Glutamatergic neuron (in vitro differentiated cells): ENCODE results near the gene KMT2D. TPM values are rescaled to one million over a fixed set of nuclear protein-coding genes. Genes with fewer than 3 reads are reported as not detected.

Experiments
- DNase-seq: peaks from one replicate; pipeline ENCODE4 v3.0.0; 2022
- H3K27ac Mint-ChIP-seq: one replicate; pipeline ENCODE4 v1.8.0; 2020; ENCODE audit warnings: mild to moderate bottlenecking, mixed read lengths, inconsistent platforms; ENCODE audit not compliant: unreplicated experiment
- H3K27me3 Mint-ChIP-seq: one replicate; pipeline ENCODE4 v1.8.0; 2020; ENCODE audit warnings: mild to moderate bottlenecking, moderate library complexity, mixed read lengths, inconsistent platforms; ENCODE audit not compliant: unreplicated experiment
- H3K36me3 Mint-ChIP-seq: one replicate; pipeline ENCODE4 v1.8.0; 2020; ENCODE audit warnings: mild to moderate bottlenecking, mixed read lengths, inconsistent platforms; ENCODE audit not compliant: unreplicated experiment
- H3K4me1 Mint-ChIP-seq: one replicate; pipeline ENCODE4 v1.8.0; 2020; ENCODE audit warnings: mild to moderate bottlenecking, low read depth, mixed read lengths, inconsistent platforms; ENCODE audit not compliant: unreplicated experiment
- H3K4me3 Mint-ChIP-seq: one replicate; pipeline ENCODE4 v1.8.0; 2020; ENCODE audit warnings: mild to moderate bottlenecking, mixed read lengths, inconsistent platforms; ENCODE audit not compliant: unreplicated experiment
- H3K9me3 Mint-ChIP-seq: one replicate; pipeline ENCODE4 v1.8.0; 2020; ENCODE audit warnings: mild to moderate bottlenecking, moderate library complexity, mixed read lengths, inconsistent platforms; ENCODE audit not compliant: unreplicated experiment
- CTCF ChIP-seq: fragments of 200-600 bp; sonication (generic); IDR thresholded peaks from one replicate; pipeline ENCODE4 v1.5.0; 2021; ENCODE audit not compliant: partially characterized antibody, unreplicated experiment
- total RNA-seq: library from RNA; stranded (reverse); fragmentation: NEBNext Ultra II Directional; extraction: Animal tissue kit (Norgen Biotek cat#: 25700); gene quantifications from one replicate; pipeline ENCODE4 v1.2.1, GENCODE V29; 2021; ENCODE audit not compliant: unreplicated experiment

Gene KMT2D
- total RNA-seq, 1 donor from 2014 or later: 144 TPM

- peaks cover 23% of the 10 kb centered on the region for H3K9me3 Mint-ChIP-seq
- H3K4me1 Mint-ChIP-seq: peaks cover 7% of the 10 kb centered on the region
- no peak for TF ChIP-seq CTCF
- H3K27me3 Mint-ChIP-seq: peaks cover 29% of the 10 kb centered on the region
- DNase-seq: peak; percentile 69
- H3K27ac Mint-ChIP-seq: no peak overlapping the region
- peak overlapping the region; percentile 82 for H3K4me3 Mint-ChIP-seq
- peaks cover 10% of the 10 kb centered on the region for H3K36me3 Mint-ChIP-seq
Measured at GRCh38 chr12:49092086-49092815, 31.7 kb upstream of the KMT2D start.

- peaks cover 24% of the 10 kb centered on the region for H3K9me3 Mint-ChIP-seq
- H3K27me3 Mint-ChIP-seq: peaks cover 29% of the 10 kb centered on the region
- no peak overlapping the region for H3K27ac Mint-ChIP-seq
- peaks cover 7% of the 10 kb centered on the region for H3K4me1 Mint-ChIP-seq
- no peak for TF ChIP-seq CTCF
- H3K36me3 Mint-ChIP-seq: peaks cover 10% of the 10 kb centered on the region
- DNase-seq: no peak
- peak overlapping the region; percentile 82 for H3K4me3 Mint-ChIP-seq
Measured at GRCh38 chr12:49091836-49092085, 31.2 kb upstream of the KMT2D start.

- peaks cover 29% of the 10 kb centered on the region for H3K27me3 Mint-ChIP-seq
- TF ChIP-seq CTCF: no peak
Measured at GRCh38 chr12:49091056-49091835, 30.7 kb upstream of the KMT2D start.

GRCh38 chr12:49089821-49090773 lies 29.5 kb upstream of the KMT2D start:
- H3K4me1 Mint-ChIP-seq: peaks cover 5% of the 10 kb centered on the region
- H3K27ac Mint-ChIP-seq: no peak overlapping the region
- DNase-seq: peak; percentile 61
- H3K36me3 Mint-ChIP-seq: peaks cover 2% of the 10 kb centered on the region
- H3K4me3 Mint-ChIP-seq: peak overlapping the region; percentile 83
- H3K27me3 Mint-ChIP-seq: peaks cover 23% of the 10 kb centered on the region
- H3K9me3 Mint-ChIP-seq: peaks cover 12% of the 10 kb centered on the region
- TF ChIP-seq CTCF: no peak

More at GRCh38 chr12:49091056-49091835, 30.7 kb upstream of the KMT2D start:
- no peak for DNase-seq
- Mint-ChIP-seq H3K27ac (no peak overlapping the region), H3K4me1 (peaks cover 7% of the 10 kb centered on the region), H3K9me3 (peaks cover 22% of the 10 kb centered on the region), H3K36me3 (peaks cover 10% of the 10 kb centered on the region), H3K4me3 (peak overlapping the region; percentile 82)
